A172 (cell line): ENCODE measurements around the gene PLCB1. TPM values are rescaled to one million over a fixed set of nuclear protein-coding genes. Genes with fewer than 3 reads are reported as not detected.
"Not testable (repeated sequence)": the region's sequence is repeated elsewhere in the genome, so short reads cannot be mapped to it uniquely, and the experiment has no call there.

Experiments
- DNase-seq: peaks from one replicate; pipeline ENCODE4 v3.0.0-alpha.2; 2015; ENCODE audit warnings: low spot score
- total RNA-seq: library from RNA; depleted of rRNA; stranded (reverse); fragments of >200 nt; shearing (Covaris generic); gene quantifications from 2 replicates; pipeline ENCODE4 v1.2.3, GENCODE V29; 2014

PLCB1 gene
- total RNA-seq, 1 experiment from 2014 or later: 0.43 TPM

DNA sequence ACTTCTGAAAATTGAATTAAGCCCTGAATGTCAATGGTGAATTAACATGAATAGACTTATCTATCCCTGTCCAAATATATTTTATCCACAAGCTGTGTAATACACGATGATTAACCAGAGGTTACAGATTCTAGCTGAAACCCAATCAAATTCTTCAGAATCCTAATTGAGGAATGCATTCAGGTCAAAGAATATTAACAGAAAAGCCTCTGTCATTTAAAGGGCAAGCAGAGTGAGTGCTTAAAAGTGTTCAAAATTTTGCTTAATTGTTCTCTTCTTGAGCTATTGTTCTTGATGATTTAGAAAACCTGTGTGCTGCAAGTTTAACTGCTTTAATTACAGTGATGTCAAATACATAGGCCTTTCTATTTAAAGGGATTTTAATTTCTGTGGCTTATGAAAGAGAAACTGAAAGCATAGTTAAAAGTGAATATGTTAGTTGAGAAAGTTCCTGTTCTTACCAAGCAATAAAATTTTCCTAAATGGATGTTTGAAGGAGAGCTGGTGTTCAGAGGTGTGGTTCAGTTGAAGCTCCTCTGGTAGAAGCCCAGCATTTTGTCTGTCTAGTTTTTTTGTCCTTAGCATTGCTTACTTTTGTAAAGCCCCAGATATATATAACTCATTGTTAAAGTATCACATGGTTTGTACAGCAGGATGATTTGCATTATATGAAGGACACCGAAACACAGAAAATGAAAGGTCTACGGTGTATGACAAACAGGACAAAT lies 470.5 kb downstream of the PLCB1 start:
- no peak for DNase-seq

DNA sequence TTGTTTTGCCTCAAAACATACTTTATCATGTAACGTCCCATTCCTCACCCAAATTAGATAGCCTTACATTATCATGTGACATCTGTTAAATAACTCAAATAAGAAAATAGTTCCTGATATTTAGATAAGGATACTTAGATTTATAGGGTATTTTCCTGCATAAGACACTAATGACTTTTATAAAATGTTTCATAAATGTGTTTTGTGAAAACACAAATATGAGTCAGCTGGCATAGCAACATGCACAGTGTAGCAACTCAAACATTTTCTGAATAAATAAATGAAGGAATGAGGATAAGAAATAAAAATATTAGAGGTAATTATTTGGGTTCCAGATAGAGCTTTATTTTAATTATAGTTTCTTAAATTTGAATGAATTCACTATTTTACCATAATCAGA lies 476.4 kb downstream of the PLCB1 start:
- no peak for DNase-seq

DNA sequence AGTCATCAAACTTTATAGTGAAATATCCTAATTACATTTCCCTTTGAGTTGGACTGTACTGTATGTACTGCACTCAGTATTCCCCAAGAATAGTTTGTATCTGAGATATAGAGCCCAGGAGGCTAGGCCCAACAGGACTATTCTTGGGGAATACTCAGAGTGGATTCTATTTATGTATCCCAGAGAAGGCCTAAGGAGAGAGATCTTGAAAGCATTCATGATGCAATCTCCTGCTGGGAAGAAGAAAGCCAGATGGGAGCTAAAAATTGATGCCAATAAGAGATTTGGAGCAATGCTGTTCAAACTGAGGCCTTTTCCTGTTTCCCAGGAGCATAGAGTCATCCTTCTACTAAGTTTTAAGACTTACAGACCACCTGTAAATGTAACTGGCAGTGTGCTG lies 484.7 kb downstream of the PLCB1 start:
- no peak for DNase-seq

DNA sequence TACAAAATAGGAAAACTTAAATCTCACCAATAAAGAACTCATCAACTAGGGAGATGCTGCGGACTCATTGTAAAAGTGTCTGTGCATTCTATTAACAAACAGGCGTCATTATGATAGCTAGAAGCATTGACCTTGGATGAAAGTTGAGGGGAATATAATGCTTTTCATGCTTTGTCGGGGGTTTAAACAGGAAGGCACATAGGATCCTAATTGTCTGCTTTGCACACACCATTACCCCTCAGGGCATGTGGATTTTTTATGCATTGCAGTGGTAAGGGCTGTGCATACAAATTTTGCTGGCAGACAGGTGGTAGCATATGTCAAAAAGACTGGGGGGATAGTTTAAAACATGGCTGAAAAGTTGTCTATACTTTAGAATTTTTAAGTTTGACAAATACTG lies 488.9 kb downstream of the PLCB1 start:
- no peak for DNase-seq

DNA sequence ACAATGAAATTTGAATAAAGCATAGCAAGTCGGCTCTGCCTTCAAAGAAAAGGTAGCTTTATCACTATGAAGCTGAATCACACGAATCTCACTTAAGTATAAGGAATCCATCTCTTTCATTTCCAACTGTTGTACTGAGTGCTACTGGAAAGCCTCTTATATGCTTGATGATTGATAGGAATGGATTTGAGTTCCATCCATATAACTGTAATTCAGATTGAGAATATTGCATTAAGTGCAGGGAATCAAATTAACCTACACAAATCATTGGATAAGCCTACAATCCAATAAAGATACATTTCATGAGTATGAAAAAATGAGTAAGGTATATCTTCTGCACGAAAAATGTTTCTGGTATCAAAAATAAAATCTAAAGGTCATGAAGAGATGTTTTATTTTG lies 492.0 kb downstream of the PLCB1 start:
- DNase-seq: no peak

DNA sequence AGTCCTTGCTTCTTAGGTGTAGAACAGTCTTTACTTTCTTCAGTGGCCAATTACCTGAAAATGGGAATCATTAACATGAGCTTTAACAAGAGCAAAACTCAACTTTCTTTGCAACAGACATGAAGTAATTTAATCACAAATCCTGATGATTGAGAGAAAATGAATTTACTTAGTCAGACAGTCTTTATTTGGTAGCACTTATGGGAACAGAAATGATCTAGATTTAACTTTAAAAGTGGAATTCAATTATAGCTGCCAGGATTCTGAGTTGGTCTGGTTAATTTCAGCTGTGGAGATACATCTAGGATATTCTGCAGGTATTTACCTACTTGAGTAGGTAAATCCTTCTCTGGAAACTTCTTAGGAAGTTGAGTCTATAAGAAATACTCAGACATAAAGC lies 492.6 kb downstream of the PLCB1 start:
- DNase-seq: no peak

DNA sequence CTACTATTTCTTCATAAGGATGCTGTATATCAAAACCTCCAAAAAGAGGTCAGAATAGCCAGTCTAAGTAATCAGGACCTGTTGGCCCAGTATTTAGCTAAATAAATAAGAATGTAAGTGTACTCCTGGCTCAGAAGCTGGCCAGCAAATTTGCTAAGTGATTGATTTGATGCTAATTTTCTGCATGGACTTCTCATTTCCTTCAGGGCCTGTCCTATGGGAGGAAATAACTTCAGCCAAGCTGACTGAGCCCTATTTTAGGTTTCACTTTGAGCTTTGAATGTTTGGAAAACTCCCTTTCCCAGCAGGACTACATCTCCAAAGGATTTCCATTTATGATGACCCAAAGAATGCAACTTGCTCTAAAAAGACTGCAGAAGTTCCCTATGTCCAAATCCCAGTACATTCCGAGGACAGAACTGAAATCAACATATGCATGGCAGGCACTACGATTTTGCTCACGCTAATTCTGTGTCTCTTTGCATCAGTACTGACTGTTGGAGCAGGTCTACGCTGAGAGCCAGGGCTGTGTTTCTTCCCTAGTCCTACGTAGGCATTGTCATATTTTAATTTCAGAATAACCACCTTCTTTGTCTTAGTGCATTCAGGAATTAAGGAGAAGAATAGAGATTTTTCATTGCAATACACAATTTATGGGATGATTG lies 495.4 kb downstream of the PLCB1 start:
- DNase-seq: no peak

DNA sequence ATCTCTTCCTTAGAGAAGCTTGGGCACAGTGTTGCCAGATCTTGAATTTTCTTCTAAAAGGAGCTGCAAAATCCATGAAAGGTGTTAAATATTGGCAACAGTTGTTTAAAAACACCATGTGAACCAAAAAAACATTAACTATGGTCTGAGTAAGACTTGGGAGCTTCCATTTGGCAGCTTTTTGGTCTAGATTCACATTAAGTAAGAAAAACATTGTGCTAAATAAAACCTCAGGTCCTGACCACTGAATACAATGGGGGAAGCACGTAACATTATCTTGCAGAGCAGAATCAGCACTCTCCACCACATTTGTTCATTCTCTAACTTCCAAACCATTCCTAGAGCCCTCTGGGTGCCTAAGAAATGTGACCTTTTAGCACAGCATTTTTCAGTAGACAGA lies 499.2 kb downstream of the PLCB1 start:
- DNase-seq: no peak

DNA sequence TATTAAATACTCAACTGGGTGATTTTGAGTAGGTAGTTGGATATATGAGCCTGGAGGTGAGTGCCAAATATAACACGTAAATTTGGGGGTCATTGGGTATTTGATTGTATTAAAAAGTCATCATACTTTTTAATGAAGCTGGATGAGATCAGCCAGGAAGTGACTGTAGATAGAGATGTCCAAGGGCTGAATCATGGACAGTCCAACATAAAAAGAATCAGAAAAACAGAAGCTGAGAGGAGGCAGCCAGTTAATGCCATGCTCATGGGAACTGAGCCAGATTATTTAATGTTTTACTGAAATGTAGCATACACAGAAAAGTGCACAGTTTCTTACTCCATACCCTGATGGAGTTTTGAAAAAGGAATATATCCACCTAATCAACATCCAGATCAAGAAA lies 501.3 kb downstream of the PLCB1 start:
- DNase-seq: no peak

DNA sequence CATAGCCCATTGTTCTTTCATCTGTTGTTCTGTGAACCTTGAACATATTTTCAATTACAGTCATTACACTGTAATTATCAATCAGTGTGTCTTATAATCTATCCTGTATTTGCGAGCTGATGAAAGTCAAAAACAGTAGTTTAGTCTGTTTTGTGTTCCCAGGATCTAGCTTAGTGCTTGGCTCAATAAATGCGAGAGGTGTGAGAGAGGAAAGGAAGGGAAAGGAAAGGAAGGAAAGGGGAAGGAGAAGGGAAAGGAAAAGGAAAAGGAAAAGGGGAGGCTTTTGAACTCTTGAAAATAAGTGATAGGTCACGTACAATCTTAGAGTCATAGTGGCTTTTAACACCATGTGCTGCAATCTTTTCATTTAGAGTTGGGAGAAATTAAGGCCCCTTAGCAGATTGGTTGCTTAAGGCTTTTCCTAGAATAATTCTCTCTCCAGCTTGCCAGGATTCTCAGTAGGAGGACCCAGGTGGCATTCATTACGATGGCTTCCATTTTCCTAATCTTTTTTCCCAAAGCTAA lies 503.0 kb downstream of the PLCB1 start:
- no peak for DNase-seq

DNA sequence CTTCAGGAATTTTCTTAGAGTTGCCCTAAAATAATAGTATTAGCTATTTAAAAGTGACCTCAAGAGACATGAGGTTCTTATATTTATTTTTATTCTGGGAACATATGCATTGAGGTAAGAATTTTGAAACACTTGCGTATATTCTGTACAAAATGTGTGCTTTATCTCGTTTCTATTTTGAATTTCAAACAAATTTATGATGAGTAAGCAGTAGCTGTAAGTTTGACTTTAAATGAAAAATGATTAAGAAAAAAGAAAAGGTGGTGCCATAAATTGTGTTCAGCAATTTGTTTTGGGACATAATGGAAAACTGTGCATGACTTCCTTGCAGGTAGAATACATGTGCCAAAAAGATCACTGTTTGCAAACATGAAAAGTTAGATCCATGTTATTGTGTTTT lies 503.8 kb downstream of the PLCB1 start:
- DNase-seq: no peak

DNA sequence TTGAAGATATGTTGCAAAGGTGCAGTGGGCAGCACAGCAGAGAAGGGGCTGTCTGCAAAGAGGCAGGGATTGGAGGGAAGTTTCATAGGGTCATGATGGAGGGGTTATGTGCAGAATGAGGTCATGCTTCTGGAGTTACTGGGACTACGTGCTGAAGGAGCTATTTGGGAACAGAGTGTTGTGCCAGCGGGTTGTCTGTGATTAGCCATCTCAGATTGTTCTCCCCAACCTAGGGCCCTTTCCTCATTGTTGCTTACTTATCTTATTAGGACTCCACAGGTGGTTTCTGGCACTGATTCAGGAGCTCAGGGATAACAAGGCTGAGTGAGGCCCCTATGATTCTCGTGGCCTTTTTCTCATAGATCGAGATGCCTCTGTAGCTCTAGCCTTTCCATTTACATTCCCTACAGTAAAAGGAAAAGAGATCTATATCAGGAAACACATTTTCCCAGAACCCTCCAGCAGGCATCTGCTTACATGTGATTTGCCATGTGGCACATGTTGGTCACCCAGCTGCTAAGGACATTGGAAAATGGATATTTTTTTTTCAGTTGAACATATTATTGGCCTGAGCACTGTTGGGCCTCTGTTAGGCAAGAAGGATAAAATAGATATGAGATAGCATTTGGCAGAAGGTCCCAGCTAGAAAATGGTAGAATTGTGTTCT lies 507.2 kb downstream of the PLCB1 start:
- no peak for DNase-seq

DNA sequence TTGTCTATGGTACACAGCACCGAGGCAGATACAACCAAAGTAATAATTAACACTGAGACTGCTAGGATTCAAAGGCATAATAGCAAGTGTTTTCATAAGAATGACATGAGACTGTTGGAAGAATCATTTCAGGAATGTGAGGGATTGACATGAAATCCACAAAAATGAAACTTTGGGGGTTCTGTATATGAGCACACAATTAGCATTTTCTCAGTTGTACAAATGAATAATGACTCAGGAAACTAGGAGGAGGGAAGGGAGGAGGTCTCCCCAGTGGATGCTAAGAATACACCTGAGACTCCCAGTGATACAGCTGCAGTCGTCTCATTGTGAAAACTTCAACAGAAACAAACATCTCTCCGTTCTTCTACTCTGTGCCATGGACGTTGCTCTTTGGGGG lies 508.4 kb downstream of the PLCB1 start:
- no peak for DNase-seq

DNA sequence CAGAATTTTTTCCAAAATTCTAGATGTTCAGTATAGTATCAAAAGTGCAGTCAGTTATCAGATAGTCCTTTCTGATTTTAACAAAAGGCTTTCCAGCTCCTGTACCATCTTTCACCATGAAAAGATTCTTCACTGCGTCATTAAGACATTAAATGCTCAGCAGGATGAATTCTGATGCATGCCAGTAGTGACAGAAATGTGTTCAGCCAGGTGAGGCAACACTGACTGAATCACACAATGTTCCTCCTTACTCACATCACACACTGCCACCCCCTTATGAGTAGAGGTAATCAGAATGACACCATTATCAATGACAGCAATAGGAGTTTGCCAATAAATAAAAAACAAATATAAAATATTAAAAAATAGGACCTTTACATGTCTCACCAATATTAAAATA lies 510.2 kb downstream of the PLCB1 start:
- no peak for DNase-seq

DNA sequence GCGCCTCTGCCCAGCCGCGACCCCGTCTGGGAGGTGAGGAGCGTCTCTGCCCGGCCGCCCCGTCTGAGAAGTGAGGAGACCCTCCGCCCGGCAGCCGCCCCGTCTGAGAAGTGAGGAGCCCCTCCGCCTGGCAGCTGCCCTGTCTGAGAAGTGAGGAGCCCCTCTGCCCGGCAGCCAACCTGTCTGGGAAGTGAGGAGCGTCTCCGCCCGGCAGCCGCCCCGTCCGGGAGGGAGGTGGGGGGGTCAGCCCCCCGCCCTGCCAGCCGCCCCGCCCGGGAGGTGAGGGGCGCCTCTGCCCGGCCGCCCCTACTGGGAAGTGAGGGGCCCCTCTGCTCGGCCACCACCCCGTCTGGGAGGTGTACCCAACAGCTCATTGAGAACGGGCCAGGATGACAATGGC lies 512.4 kb downstream of the PLCB1 start:
- not testable (repeated sequence) for DNase-seq

DNA sequence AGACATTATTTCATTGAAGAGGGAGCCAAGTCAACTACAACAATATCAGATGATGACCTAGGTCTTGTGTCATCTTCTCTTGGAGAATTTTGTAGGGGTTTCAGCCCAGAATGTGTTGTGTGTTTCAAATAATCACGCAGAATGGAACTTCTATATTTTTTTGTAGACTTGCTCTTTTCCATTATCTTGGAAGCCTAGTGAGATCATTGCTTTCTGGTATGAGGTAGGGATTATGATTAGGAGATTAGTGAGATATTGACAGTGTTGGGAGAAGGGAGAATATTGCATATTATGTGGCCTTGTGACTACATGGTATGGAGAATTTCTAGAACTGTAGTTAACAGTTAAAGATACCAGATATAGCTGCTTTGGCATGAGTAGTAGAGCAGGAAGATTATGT lies 513.3 kb downstream of the PLCB1 start:
- DNase-seq: no peak

DNA sequence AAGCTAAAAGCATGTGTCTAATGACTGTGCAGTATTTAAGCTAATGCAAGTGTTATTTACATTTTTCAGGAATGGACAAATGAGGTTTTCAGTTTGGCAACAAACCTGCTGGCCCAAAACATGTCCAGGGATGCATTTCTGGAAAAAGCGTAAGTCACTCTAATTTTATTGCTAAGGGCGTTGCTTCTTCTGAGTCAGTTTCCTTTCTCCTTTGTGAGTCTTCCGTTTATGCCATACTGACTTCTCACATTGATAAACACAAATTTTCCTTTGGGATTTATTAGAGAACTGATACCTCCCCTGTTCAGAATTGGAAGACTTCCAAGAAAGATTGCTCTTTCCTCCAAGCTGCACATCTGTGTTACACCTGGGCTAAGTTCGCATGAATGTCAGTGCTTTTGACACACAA lies 514.0 kb downstream of the PLCB1 start:
- DNase-seq: no peak

DNA sequence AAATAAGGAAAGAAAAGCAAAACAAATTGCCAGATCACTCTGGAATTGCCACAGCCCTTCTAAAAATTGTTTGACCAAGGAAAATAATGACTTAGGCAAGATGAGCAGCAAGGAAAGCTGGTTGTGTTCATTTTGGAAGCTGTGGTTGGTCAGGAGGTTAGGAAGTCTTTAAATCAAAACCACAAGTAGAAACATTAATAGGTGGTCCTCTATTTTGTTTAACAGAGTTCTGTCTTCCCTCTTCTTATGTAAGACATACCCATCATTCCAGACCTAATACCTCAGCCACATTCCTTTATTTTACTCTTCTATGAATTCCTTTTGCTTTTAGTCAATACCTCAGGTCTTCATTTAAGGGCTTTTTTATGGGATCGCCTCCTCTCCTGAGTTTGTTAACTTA lies 514.6 kb downstream of the PLCB1 start:
- no peak for DNase-seq

DNA sequence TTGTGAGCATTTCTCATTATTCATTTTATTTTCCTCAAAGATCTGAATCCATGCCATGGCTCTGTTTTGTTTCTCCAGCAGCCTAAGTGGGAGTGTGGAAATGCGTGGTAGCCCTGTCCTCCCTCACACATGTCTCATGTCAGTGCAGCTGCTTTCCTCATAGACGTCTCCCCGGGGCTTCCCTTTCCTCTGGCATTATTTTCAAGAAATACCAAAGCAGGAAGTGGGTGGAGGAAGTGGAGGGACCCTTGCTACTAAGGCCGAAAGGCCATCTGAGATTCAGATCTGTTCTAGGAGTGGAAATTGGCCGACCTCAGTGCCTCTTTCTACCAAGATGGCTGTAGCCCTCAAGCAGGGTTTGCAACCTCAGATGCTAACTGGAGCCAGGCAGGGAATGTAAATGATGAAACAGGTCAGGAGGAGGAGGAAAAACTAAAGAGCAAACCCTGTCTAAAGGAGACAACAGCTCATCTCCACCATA lies 515.9 kb downstream of the PLCB1 start:
- DNase-seq: no peak

DNA sequence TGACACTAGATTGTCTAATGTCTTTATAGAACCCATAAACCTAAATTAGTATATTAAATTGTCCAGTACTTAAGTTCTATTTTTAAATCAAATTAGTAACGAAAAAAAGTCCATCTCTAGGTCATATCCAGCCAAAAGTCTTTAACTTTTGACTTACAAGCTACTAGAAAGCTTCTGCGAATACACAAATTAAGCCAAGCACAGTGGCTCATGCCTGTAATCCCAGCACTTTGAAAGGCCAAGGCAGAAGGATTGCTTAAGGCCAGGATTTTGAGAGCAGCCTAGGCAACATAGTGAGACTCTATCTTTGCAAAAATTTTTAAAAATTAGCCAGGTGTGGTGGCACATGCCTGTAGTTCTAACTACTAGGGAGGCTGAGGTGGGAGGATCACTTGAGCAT lies 516.4 kb downstream of the PLCB1 start:
- DNase-seq: no peak

DNA sequence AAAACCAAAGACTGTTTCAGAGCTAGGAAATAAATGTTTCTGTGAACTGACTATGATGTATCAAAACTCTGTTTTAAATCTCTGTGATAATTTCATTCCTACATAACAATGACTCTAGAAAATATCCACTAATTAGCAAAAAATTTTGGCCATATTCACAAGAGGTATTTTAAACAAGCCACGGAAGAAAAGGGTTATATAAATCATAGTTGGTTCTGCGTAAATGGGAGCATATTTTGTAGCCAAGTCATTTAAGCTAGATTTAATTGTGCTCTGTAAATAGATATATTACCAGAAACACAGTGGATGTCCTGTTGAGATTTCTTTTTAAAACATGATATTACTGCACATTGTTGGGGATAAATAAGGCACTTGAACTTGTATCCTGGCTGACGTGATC lies 520.3 kb downstream of the PLCB1 start:
- no peak for DNase-seq

DNA sequence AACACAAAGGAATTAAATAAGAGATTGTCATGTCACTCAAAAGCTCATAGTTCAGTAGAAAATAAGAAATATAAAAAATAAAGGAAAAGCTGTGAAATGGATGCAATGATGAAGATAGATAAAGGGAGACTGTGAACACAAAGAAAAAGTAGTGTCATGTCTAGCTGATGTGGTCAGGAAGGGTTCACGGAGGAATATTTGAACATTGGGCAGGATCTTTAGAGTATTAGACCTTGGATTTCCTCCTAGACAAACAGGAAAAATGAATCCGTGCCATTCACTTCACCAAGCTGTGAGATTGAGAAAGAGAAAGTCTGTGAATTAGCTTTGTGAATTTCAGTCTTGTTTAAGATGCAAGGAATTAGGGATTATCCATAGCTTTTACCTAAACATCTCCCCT lies 522.4 kb downstream of the PLCB1 start:
- no peak for DNase-seq

DNA sequence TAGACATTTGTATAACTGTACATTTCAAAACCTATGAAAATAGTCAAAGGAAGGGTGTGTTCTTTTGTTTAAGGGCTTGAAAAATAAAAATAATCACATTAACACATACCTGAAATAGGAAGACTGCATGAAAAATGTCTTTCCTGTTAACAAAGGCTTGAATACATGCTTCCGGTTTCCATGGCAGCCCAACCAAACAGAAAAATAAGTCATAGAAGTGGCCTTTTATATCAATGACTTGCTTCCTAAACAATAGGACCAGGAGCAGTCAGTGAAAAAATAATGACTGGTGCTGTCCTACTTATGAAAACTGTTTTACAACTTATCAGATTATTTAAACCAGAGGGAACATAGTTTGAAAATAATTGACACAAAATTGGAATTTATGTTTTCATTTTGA lies 524.3 kb downstream of the PLCB1 start:
- no peak for DNase-seq
